Stimulated activated CD4-positive, alpha-beta T cell treated with anti-CD3 and anti-CD28 coated beads, TNF-alpha, amount 100 ng/mL, for 1 hour (primary cell): Measurements from ENCODE around the gene VAX1.
"Not testable (repeated sequence)": the region's sequence is repeated elsewhere in the genome, so short reads cannot be mapped to it uniquely, and the experiment has no call there.

Experiments used
- DNase-seq, 3 donors: peaks; one replicate each; pipeline ENCODE4 v3.0.0-alpha.2; 2020; ENCODE audit warnings: low read depth in 3 of 3, low spot score in 1 of 3

Gene VAX1

DNA sequence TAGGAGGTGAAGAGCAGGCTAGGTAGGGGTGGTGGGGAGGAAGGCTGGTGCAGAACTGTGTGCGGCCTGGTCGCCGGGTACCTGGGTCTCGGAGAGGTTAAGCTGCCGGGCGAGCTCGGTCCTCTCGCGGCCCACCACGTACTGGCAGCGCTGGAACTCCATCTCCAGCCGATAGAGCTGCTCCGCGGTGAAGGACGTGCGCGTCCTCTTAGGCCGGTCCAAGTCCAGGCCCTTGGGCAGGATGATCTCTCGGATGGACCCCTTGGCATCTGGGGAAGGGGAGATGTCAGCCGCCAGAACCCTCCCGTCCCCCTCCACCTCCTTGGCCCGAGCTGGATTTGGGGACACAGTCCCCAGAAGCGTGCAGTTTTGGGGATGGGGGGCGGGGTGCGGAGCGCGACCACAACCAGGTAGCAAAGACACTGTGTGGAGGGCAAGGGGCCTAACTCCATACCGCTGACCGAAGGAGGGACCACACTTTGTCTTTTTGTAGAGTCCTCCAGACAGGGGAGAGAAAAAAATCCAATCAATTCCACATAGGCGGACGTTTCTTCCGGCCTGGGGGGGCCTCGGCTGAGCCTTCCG, 1.6 kb downstream of the VAX1 start:
- DNase-seq, result no peak

DNA sequence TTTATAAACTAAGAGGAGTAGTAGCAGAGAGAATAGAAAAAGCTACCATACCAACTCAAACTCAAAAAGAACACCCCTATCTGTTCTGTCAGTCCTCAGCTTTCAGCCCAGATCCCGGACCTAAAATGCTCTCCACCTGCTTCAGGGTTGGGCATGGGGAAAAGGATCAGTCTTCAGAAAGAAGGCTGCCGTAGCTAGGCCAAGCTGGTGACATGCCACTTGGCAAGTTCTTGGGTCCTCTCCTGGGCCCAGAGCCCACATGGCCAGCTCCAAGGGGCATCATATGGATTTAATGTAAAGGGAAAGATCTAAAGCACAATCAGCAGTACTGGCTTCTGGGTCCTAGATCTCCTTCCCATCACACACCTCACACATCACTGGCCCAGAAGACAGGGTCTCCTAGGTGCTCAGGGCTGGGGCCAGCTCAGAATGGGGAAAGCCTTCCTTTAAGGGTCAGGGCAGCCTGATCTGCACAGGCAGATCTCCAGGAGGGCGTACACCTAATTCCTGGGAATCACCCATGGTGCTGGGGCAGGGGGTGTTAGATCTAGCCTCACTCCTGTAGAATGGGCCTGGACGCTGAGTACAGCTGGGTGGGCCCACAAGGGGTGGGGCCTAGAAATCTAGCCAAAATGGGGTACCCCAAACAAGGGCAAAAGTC, 2.5 kb downstream of the VAX1 start:
- no peak for DNase-seq

DNA sequence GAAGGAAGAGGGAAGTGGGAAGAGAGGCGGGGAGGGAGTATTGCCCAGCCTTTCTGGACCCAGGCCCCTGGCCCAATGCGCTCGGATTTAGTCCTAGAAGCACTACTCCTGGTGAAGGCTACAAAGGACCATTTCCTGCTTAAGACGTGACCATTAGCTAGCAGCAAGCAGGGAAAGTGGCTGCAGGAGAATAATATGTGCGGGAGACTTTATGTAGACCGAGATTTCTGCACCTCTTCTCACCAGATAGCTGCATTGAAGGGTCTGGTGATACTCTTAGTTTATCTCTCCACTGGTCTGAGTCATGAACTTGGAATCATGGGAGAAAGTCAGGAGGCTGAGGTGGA, 3.1 kb downstream of the VAX1 start:
- DNase-seq, result no peak

GRCh38 chr10:117134306-117135025, 3.6 kb downstream of the VAX1 start:
- no peak for DNase-seq

- no peak for DNase-seq
These were observed 4.1 kb downstream of the VAX1 start for GRCh38 chr10:117134056-117134305.

DNA sequence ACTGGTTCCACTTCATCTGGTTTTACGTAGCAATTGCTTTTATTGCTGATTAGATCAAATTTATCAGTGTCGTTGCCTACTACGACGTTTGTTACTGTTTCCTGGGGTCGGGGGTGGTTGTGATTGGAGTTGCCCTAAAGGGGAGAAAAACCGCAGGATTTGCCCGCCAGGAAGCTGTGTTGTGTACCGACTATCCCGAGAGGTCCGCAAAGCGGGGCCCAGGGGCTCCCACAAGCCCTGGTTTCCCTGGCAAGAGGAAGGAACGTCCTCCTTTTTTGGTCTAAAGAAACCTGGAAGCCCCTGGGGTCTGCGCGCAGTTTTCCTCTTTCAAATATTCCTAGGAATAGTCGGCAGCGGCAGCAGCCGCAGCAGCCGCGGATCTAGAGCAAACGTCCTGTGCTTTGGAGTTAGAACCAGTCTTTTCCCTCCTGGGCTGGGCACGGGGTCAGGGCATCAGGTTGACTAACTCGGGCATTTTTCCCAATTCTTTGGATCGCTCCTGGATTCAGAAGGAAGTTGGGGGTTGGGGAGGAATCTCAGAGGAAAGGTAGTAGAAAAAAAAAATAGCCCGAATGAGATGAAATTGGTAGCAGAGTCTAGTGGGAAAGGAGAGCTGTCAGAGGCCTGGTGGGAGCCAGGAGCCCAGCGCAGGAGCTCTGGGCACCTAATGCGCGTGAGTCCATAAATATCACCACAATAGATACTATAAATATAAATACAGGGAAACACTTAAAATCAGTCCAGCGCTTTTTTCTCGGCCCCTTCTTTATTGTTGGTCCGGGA, 4.6 kb downstream of the VAX1 start:
- no peak for DNase-seq

DNA sequence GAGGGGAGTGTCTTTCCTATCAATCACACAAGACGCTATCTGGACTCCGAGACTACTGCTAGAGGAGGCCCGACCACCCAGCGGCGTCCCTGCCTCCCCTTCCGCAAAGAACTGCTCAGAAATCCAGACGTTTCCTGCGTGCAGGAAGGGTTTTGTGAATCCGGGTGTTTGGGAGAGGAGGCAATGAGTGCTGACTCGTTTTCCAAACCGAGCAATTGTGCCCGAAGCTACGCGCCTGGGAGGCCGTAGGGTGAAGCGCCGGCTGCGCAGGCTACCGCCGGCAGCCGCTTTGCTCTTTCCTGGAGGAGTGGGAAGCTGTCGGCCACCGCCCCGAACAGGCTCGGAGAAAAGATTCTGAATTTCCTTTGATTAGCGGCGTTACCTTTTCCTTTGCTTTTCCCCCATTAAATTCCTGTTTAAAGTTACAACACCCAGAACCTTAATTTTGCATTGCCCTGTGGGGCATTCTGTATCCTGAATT, 5.3 kb downstream of the VAX1 start:
- no peak for DNase-seq

- DNase-seq, result no peak
These were observed 6.4 kb downstream of the VAX1 start for GRCh38 chr10:117131376-117132327.

- no peak for DNase-seq
These were observed 7.2 kb downstream of the VAX1 start for GRCh38 chr10:117130862-117131375.

DNA sequence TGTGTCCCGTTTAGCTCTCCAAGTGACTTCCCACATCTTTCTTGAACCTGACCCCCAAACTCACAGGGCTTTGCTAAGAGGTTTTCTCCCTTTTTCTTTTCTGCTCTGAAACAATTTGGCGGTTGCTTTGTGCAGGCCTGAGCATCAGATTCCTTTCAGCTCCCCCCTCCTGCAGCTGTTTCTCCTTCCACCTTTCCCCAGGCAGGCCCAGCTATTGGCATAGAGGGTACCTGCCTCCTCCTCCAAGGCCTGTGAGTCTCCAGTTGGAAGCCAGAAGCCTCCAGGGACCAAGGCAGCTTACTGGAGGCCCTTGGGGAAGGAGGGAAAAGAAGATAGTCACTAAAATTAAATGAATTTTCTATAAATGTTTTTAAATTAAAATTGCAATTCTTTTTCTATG, 7.7 kb downstream of the VAX1 start:
- DNase-seq, result no peak

DNA sequence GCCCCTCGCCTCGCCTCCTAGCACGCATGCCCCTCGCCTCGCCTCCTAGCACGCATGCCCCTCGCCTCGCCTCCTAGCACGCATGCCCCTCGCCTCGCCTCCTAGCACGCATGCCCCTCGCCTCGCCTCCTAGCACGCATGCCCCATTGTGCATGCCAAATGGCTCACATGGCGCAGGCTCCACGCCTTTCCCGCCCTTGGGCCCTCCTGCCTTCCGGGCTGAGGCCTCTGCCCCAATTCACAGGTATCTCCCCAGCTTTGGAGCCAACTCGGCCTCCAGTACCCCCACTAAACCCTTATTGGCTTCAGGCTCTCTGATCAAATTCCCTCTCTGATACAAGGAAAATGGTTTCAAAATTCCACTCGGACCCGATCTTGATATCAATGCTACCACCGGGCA, 11.4 kb downstream of the VAX1 start:
- not testable (repeated sequence) for DNase-seq

DNA sequence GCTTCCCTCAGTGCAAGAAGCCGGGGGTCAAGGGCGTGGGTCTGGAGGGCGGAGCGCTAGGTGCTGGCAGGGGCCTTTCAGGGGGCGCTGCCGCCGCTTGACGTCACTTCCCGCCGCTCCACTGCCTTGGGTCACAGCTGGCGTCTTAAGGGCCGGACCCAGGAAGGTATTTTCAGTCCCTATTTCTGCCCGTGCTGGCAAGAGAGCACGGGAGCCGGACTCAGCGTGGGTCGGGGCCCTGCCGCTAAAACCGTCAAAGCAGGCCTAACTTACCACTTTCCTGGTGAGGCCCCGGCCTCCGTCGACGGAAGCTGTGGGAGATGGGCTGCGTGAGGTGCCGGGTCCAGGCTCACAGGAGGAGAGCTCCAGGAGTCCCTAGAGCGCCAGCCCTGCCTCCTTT, 12.0 kb downstream of the VAX1 start:
- no peak for DNase-seq

DNA sequence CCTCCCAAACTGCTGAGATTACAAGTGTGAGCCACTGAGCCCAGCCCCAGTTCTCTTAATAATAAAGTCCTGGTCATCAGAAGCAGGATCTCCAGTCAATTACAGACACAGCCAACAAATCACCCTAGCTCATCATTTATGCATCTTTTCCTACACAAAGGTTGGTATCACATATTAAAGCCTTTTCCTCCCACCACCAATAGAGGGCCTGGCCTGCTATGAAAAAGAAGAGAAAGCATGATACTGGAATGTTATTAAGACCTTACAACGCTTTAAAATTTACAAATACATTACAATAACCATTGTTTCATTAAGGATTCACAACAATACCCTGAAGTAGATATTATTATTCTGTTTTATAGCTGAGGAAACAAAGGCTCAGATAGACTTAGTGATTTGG, 25.9 kb downstream of the VAX1 start:
- no peak for DNase-seq

DNA sequence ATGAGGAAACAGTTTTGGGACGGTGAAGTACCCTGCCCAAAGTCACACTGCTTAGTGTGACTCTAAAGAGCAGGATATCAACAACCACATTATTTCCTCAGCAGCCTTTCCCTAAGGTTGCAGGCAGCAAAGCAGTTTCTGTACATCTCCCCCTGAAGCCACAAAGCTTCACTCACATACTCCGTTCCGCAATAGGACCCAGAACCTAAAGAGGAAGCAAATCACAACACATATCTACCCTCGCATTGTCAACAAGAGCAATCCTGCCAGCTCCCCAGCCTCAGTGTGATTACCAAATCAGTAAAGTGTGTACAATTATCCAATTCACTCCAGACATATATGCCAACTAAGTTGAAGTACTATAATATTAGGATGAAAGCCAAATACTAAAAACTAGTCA, 30.8 kb downstream of the VAX1 start:
- DNase-seq, result no peak

DNA sequence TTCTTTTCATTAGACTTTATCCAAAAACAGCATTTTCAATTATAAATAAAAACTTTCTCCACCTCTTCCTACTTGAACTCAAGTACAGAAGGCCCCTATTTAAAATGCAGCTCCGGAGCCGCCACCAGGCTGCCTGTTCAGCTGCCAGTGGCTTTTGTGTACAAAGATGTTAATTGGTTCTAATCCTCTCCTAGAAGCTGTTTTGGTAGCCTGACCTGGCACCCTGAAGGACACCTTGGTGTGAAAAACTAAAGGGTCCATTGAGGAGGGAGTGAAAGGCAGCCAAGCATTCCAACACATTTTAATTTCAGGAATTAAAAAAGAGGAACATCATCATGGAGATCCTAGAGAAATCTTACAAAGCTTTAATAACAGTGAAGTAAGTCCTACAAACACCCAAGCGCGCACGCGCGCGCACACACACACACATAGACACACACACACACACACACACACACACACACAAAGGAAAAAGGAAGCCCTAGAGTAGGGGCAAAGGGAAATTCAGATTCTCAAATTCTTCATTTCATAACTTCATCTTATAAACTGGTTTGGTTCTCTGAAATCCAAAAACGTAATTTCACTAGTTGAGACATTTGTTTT, 41.4 kb downstream of the VAX1 start:
- DNase-seq, result no peak

GRCh38 chr10:117094856-117095255, 43.2 kb downstream of the VAX1 start:
- no peak for DNase-seq

GRCh38 chr10:117092386-117092785, 45.7 kb downstream of the VAX1 start:
- no peak for DNase-seq

DNA sequence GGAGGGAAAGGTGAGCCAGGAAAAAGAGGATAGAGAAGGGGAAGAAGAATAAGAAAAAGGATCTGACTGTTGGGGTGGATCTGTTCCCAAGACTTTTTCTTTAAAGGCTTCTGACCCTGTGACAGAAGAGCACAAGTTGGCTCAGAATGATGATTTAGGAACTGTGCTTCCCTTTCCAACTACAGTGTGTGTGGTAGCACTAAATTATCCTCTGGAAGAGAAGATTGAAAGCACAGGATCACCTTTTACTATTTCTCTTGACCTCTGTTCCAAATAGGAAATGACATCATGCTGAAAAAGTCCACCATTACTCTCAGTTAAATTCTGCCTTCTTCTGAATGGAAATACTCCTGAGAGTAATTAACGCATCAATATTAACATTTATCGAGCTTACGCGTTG, 47.2 kb downstream of the VAX1 start:
- DNase-seq, result no peak

GRCh38 chr10:117087521-117087920, 50.5 kb downstream of the VAX1 start:
- DNase-seq, result no peak

DNA sequence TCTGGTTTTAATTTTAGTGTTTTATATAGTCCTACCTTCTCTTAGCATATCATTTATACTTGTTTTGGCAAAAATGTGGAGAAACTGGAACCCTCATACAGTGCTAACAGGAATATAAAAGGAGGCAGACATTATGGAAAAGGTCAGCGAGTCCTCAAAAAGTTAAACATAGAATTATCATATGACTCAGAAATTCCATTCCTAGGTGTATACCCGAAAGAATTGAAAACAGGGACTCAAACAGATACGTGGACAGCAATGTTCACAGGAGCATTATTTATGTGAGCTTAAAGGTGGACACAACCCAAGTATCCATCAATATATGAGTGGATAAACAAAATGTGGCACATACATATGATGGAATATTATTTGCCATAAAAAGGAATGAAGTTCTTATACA, 51.5 kb downstream of the VAX1 start:
- DNase-seq, result no peak
